ENCODE data around the gene CHFR. TPM values are rescaled to one million over a fixed set of nuclear protein-coding genes. Genes with fewer than 3 reads are reported as not detected.
A peak's percentile ranks its signal among the peaks of the same experiment; 100 is the strongest.

The CHFR gene
- total RNA-seq, 4 donors from 2014 or later, result 10.8 to 19.6 (median 12.1) TPM

DNA sequence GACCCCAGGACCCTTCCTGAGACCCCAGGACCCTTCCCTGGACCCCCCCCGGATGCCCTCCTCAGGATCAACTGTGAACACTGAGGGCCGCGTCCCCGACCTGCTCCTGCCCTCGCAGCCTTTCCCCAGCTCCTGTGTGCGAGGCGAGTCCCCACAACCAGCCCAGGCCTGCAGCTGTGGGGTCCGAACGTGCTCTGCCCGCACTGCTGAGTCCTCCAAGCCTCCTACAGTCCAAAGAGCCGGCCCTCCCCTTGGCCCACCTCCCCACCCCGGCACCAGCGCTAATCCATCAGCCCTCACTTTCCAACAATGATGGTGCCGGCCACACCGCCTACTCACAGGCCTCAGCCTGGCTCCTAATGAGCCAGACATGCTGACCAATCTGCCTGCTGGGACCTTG lies 99.5 kb downstream of the CHFR start:
- Histone ChIP-seq H3K27me3 (no peaks in the 10 kb centered on the region), H3K4me3 (no peak overlapping the region), H3K36me3 (peaks cover 0 to 64% of the 10 kb centered on the region in 2 donors), H3K27ac (no peak overlapping the region), H3K9me3 (no peaks in the 10 kb centered on the region), H3K4me1 (no peaks in the 10 kb centered on the region)
- in situ Hi-C loops (cut with MboI; ENCODE audit: low sequenced_read_pairs in 4 of 4), result no loop called here
- no peak for TF ChIP-seq POLR2A (IDR thresholded peaks at IDR 0.05)
- TF ChIP-seq, protein P1, sequence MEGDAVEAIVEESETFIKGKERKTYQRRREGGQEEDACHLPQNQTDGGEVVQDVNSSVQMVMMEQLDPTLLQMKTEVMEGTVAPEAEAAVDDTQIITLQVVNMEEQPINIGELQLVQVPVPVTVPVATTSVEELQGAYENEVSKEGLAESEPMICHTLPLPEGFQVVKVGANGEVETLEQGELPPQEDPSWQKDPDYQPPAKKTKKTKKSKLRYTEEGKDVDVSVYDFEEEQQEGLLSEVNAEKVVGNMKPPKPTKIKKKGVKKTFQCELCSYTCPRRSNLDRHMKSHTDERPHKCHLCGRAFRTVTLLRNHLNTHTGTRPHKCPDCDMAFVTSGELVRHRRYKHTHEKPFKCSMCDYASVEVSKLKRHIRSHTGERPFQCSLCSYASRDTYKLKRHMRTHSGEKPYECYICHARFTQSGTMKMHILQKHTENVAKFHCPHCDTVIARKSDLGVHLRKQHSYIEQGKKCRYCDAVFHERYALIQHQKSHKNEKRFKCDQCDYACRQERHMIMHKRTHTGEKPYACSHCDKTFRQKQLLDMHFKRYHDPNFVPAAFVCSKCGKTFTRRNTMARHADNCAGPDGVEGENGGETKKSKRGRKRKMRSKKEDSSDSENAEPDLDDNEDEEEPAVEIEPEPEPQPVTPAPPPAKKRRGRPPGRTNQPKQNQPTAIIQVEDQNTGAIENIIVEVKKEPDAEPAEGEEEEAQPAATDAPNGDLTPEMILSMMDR (IDR thresholded peaks at IDR 0.05 in 4 of 5, conservative IDR thresholded peaks at IDR 0.05 in 1 of 5), result no peak
- intact Hi-C loops (cut with DNase I; ENCODE audit: low total_unique reads), result no loop called here
- DNase-seq (no peak), ATAC-seq (no peak)

DNA sequence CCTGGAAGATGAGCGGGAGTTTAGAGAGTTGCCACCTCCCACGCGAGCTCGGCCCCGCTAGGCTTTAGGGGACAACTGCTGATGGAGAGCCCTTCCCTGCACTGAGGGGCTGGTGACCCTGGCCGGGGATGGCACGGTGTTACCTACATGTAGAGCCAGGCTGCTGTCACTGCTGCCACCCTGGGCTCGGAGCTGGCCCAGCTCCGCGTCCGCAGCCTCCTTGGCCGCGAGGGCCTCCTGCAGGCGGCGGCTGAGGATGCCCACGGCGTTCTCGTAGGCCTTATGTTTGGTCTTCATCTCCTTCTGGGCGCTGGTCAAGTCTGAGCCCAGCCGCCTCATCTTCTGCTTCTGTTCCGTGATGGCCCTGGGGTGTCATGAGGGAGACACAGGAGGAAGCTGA lies 101.2 kb downstream of the CHFR start:
- Histone ChIP-seq H3K4me1 (no peaks in the 10 kb centered on the region), H3K27me3 (no peaks in the 10 kb centered on the region), H3K9me3 (no peaks in the 10 kb centered on the region), H3K4me3 (no peak overlapping the region), H3K27ac (no peak overlapping the region), H3K36me3 (peaks cover 0 to 78% of the 10 kb centered on the region in 2 donors)
- TF ChIP-seq, protein P1 (IDR thresholded peaks at IDR 0.05 in 4 of 5, conservative IDR thresholded peaks at IDR 0.05 in 1 of 5), result no peak
- TF ChIP-seq POLR2A (IDR thresholded peaks at IDR 0.05), result no peak
- intact Hi-C loops (cut with DNase I; ENCODE audit: low total_unique reads) (no loop called here), in situ Hi-C loops (cut with MboI; ENCODE audit: low sequenced_read_pairs in 4 of 4) (no loop called here)
- DNase-seq, result no peak
- ATAC-seq, result no peak

DNA sequence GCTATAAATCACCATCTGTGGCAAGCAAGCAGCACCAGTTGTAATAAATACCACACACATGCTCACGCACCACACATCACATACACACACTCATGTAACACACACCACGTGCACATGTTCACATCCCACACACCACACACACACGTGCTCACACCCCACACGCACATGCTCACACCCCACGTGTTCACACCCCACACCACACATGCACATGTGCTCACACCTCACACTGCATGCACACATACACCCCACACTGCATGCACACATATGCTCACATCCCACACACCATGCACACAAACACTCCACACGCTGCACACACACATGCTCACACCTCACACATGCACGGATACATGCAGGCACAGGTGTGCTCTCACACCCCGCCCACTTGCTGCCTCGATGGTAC lies 102.8 kb downstream of the CHFR start:
- in situ Hi-C loops (cut with MboI; ENCODE audit: low sequenced_read_pairs in 4 of 4) (no loop called here), intact Hi-C loops (cut with DNase I; ENCODE audit: low total_unique reads) (loop anchor here (1.0 kb wide), 1 partner anchor 24 kb away; no protein-coding TSS in a partner anchor)
- no peak for DNase-seq
- no peak overlapping the region for H3K27ac ChIP-seq
- no peaks in the 10 kb centered on the region for H3K9me3 ChIP-seq
- H3K36me3 ChIP-seq, result peaks cover 0 to 86% of the 10 kb centered on the region in 2 donors
- H3K4me1 ChIP-seq, result no peaks in the 10 kb centered on the region
- TF ChIP-seq POLR2A (IDR thresholded peaks at IDR 0.05), result no peak
- H3K27me3 ChIP-seq, result no peaks in the 10 kb centered on the region
- no peak for ATAC-seq
- no peak overlapping the region for H3K4me3 ChIP-seq

DNA sequence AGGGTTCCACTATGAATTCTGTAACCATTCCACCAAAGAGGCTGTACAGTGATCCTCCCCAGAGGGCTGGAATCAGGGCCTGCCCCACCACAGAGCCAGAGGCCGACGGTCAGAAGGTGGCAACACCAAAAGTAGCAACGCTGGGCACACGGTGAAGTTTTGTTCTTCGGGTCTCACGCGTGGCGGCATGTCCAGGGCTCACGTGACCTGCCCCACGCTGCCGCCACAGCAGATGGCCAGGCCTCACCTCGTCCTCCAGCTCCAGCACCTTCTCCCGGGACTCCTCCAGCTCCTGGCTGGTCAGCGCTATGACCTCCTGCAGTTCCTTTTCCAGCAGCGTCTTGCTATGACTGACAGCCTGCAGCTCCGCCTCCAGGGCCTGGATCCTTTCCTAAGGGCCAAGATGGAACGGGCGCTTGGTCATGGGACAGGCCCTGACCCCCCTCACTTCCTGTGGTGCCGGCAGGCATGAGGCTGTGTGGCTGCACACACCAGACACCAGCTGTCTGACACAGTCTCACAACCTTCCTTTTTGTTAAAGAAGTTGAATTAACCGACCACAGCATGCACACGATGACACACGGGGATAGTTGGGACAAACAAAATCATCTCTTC lies 103.4 kb downstream of the CHFR start:
- intact Hi-C loops (cut with DNase I; ENCODE audit: low total_unique reads), result loop anchor here (1.0 kb wide), 1 partner anchor 24 kb away; no protein-coding TSS in a partner anchor
- DNase-seq (peak; percentile 24 to 39), ATAC-seq (no peak)
- Histone ChIP-seq H3K4me3 (no peak overlapping the region), H3K4me1 (no peaks in the 10 kb centered on the region), H3K36me3 (peaks cover 0 to 86% of the 10 kb centered on the region in 2 donors), H3K27me3 (no peaks in the 10 kb centered on the region), H3K9me3 (no peaks in the 10 kb centered on the region), H3K27ac (no peak overlapping the region)
- TF ChIP-seq POLR2A (IDR thresholded peaks at IDR 0.05), result no peak
- TF ChIP-seq, protein P1 (IDR thresholded peaks at IDR 0.05 in 4 of 5, conservative IDR thresholded peaks at IDR 0.05 in 1 of 5), result no peak
- in situ Hi-C loops (cut with MboI; ENCODE audit: low sequenced_read_pairs in 4 of 4), result no loop called here

Other genes with a start within 250 kb of the CHFR start
- 10 to 100 TPM in 2 of 4 donors, 1 to 10 TPM in 2; 7.1 to 18.7 (median 11.1) TPM for gene POLE, start 200.3 kb downstream of the CHFR start, total RNA-seq
- 10 to 100 TPM; 16.0 to 44.8 (median 38.6) TPM for gene PXMP2, start 200.0 kb downstream of the CHFR start, total RNA-seq
- 10 to 100 TPM; 36.6 to 75.1 (median 62.8) TPM for gene PGAM5, start 176.8 kb downstream of the CHFR start, total RNA-seq
- 10 to 100 TPM; 29.6 to 44.9 (median 34.6) TPM for gene ANKLE2, start 125.8 kb downstream of the CHFR start, total RNA-seq
- gene GOLGA3, start 58.7 kb downstream of the CHFR start, total RNA-seq, result 10 to 100 TPM; 30.0 to 50.0 (median 39.6) TPM
- gene ZNF605, start 68.7 kb upstream of the CHFR start, total RNA-seq, result 1 to 10 TPM; 2.1 to 4.6 (median 2.2) TPM
- 10 to 100 TPM in 1 of 4 donors, 1 to 10 TPM in 3; 1.2 to 12.3 (median 2.6) TPM for gene ZNF26, start 98.8 kb upstream of the CHFR start, total RNA-seq
- gene ZNF84, start 149.9 kb upstream of the CHFR start, total RNA-seq, result 10 to 100 TPM in 2 of 4 donors, 1 to 10 TPM in 2; 5.3 to 20.9 (median 13.5) TPM
- 10 to 100 TPM in 2 of 4 donors, 1 to 10 TPM in 2; 5.4 to 14.5 (median 9.0) TPM for gene ZNF140, start 193.3 kb upstream of the CHFR start, total RNA-seq
- 1 to 10 TPM in 1 of 4 donors, under 1 TPM in 3; 0.19 to 1.5 (median 0.51) TPM for gene ZNF891, start 242.7 kb upstream of the CHFR start, total RNA-seq
- gene ZNF10, start 243.0 kb upstream of the CHFR start, total RNA-seq, result 1 to 10 TPM; 3.0 to 8.3 (median 4.3) TPM